Inflammatory macrophage treated with lipopolysaccharide for 4 hours (primary cell): Measurements from ENCODE around the gene PARD3.

ENCODE experiments used
- DNase-seq: peaks from one replicate; pipeline ENCODE4 v3.0.0-alpha.2; 2020

The PARD3 gene

DNA sequence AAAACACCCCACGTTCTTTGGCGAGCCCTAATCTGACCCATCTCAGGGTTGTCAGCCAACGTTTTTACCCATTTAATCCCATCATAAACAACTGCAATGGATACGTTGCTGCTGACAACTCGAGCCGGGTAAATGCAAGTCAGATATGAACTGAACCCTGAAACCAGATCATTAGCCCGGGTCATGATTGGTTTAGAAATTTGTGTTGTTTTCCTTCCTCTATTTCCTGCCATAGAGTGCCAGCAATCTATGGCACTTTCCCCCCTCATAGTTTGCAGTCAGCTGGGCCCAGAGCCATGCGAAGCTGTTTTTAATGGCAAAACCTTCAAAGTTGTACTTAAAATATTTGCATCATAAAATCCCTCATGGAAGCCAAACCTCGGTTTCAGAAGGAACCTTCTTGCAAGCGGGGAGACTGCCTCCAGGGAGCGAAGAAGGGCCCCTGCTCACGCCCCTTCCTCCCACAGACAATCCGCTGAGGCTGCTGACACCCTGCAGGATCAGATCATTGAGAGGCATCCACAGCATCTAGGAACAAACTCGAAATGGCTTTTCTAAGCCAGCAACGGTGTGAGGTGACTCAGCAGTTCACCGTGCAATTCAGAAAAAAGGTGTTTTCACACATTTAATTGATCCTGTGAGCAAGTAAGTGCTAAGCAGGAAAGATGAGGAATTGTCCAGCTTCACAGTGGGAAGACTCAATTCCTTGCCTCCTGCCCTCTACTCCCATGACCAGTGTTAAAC, 710.1 kb downstream of the PARD3 start:
- DNase-seq, result no peak

DNA sequence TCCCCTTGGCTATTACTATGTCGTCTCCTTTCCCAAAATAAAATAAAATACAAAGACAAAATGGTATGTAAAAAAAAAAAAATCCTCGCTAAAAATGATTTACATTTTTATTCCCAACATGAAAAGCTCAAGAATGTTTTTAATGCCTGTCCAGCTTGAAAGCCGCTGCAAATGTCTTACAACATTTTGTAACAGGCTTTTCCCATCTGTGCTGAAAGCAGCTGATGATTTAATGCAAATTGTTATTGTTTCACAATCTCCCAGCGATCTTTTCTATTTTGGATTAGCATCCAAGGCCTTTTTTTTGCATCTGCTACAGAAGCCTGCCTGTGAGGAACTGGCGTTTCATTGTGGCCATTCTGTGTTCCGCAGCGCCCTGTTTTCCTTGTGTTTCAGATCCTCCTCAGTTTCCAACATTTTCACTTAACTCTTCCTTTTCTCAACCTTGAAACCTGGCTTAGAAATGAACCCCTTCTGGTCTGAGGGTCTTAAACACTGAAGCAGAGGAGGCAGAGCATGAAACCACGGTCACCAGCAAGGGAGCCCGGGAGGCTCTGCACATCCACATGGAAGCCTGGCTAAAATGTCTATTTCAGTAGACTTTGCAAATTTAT, 712.1 kb downstream of the PARD3 start:
- DNase-seq, result no peak

- no peak for DNase-seq
Measured at GRCh38 chr10:34102237-34102673, 712.8 kb downstream of the PARD3 start.

- DNase-seq, result no peak
Measured at GRCh38 chr10:34101001-34101400, 714.1 kb downstream of the PARD3 start.

DNA sequence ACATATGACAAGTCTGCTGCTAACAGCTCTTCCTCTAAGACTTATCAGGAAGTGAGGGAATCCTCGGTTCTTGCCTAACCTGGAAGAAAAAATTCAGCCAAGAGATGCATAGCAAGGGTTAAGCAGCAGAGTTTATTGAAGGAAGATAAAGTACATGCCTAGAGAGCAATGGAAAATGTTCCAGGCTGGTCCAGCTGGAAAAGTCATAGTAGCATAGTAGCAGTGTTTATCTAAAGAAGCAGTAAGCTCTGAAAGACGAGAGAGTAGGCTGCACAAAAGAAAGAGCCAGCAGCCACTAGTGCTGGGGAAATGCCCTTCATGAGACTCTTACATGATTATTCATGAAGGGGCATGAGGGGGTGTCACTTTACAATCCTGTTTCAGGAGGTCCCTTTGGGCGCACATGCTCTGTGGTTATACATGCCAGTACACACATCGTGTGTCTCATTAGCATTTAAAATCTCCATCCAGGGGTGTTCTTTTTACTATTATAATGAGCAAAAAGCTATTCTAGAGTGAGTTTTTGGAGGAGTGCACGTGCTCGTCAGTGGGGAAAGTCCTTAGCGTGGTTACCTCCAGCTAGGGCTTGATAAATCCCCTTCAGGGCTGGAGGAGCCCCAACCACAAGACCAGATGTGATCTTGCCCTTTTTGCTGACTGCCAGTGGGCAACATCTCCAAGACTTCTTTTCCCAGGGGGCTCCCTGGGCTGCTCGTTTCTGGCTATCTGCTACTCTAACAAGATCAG, 716.1 kb downstream of the PARD3 start:
- no peak for DNase-seq

DNA sequence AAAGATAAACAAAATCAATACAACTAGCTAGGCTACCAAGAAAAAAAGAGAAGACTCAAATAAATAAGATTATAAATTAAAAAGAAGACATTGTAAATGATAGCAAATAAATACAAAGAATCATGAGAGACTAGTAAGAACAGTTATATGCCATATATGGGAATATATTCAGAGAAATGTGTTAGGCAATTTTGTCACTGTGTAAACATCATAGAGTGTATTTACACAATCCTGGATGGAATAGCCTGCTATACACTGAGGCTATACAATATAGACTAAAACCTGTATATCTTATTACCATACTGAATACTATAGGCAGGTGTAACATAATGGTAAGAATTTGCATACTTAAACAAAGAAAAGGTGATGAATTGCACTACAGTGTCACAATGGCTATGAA, 717.4 kb downstream of the PARD3 start:
- no peak for DNase-seq

- DNase-seq, result no peak
Measured at GRCh38 chr10:34094961-34095360, 720.1 kb downstream of the PARD3 start.

- DNase-seq, result no peak
Measured at GRCh38 chr10:34094146-34094696, 720.9 kb downstream of the PARD3 start.

- DNase-seq, result no peak
Measured at GRCh38 chr10:34092891-34093290, 722.2 kb downstream of the PARD3 start.

DNA sequence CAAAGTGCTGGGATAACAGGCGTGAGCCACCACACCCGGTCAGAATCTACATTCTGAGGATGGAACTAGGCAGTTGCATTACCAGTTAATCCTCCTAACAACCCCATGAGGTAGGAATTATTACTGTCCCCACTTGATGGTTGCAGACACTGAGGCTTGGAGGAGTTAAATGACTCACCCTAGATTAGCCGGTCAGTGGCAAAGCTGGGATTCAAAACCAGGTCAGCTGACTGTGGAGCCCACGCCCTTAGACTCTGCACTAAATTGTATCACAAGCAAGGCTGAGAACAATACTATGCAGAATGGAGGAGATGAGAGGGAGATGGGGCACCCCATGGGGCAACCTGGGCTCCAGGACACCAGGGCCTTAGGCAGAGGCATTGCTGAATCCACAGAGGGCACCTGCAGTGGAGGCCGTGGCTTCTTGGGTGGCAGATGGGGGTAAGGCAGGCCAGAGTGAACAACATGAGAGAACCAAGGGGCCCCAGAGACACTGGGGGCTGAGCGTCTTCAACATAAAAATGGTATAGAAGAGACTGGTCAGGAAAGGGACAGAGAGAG, 723.4 kb downstream of the PARD3 start:
- DNase-seq, result no peak

DNA sequence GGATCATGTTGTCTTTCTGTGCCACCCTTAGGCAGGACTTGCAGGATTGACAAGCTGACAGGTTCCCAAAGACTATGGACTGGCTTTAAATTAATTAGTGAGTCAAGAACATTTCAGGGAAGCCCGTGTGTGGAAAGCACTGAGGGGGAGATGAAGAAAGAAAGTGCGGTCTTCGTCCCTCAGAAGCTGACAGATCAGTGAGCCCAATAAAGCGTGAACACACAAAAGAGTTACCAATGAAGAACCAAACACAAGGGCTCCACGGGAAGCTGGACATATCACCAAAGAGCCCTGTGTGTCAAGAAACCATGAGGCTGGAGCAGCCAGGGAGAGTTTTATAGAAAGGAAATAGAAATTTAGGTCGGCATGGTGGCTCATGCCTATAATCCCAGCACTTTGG, 725.8 kb downstream of the PARD3 start:
- DNase-seq, result no peak

DNA sequence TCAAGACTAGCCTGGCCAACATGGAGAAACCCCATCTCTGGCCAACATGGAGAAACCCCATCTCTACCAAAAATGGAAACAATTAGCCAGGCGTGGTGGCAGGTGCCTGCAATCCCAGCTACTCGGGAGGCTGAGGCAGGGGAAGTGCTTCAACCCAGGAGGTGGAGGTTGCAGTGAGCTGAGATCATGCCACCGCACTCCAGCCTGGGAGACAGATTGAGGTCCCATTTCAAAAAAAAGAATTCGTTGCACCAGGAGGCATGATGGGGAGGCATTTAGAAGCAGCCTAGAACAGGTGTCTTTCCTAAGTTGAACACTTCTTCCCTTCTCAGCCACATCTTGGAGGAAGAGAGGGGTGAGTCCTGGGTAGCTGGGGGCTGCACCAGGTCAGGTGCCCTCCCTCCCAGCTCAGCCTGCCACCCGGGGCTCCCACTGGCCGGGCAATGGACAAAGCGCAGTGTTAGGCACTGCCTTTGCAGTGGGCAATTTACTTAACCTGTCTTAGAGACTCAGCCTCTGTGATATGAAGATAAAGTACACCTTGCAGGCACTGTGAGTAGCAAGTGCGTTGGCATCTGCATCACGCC, 726.8 kb downstream of the PARD3 start:
- DNase-seq, result no peak

GRCh38 chr10:34087095-34087418, 728.0 kb downstream of the PARD3 start:
- no peak for DNase-seq

GRCh38 chr10:34083567-34083966, 731.5 kb downstream of the PARD3 start:
- no peak for DNase-seq

- DNase-seq, result no peak
Measured at GRCh38 chr10:34081948-34082347, 733.1 kb downstream of the PARD3 start.

- DNase-seq, result no peak
Measured at GRCh38 chr10:34081347-34081743, 733.8 kb downstream of the PARD3 start.

DNA sequence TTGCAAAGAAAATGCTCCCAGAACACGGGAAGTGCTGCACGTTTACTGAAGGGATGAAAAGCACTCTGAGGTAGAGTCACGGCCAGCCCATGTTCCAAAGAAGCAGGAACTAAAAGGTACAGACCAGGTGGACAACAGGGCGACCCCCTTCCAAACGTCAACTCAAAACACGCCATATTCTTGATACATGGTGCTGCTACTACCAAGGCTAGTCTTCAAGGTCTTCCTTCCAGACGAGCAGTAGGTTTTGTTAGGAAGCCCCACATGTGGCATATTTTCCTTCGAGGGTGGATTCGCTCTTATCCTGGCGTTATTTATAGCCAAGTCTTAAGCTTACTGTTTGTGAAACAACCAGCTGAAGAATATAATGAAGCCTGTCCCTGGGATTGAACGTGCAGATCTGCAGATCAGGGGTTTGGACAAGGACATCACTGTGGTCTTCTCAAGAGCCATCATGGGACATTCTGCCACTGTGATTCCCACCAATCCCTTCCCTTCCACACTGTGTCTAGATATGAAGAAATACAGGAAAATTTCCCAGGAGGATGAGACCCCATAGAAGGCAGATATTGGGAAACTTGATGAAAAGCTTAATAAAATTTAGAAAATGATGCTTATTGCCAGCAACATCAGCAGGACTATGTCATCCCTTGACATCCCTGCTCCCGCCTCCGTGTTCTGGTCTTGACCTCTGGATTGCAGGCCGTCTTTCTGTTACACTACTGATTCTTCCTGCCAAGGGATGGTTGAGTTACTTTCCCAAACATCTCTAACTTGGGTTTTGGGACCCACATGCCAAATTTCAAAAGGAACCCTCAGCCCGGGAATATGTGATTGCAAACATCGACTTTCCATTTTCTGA, 734.4 kb downstream of the PARD3 start:
- DNase-seq, result no peak

DNA sequence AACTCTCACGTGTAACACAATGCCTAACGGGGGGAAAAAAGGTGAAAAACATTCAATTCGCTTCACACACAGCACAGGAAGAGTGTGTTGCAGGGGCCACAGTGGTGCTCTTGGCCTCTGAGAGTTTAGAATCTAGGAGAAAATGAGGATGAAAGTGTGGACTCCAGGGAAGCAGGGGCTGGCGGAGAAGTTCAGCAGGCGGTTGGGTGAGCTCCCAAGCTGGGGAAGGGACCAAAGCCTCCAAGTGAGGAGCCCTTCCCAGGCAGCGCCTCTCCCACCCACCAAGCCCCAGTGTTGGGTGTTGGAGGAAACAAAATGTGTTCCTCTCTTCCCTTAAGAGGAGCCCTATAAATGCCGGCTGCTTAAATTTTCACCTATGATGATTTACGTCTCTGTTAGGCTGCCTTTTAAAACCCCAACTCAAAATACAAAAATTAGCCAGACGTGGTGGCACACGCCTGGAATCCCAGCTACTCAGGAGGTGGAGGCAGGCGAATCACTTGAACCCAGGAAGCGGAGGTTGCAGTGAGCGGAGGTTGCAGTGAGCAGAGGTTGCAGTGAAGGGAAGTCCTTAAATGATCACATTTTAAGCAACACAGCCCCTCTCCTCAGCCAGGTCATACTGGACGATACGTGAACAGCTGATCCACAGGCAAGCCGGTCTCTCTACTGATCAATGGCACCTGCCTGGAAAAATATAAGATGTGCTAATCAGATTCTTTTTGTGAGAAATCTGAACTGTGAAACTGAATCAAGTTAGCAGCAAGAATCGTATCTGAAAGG, 735.2 kb downstream of the PARD3 start:
- no peak for DNase-seq

DNA sequence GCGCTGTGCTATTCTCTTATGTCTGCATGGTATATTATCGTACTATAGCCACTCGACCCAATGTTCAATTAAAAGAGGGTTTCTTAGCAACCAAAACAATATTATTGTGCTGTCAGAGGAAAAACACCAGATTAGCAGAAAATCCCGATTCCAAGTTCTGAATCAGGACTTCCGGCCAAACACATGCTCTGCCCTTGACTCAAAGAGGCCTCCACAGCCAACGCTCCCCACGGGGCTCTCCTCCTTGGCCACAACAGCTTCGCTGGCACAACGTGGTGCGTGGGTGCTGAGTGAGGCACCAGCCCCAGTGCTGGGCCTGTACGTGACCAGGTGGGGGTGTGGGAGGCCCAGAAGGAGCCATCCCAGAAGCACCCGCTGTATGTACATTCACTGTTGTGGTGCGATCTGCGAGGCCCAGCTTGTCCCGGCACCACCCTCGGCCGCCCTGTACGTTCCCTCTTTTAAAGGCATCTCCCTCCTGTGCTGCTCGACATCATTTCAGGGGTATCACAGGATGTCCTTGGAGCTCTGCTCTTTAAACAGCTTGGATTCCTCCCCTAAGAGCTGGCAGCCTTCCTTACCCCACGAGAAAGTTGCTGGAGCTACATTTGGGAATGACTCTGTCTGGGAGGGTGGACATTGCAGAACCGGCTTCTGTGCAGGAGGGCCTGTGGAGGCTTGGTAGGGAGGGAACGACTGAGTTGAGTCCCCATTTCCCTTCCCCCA, 736.2 kb downstream of the PARD3 start:
- DNase-seq, result no peak

- DNase-seq, result no peak
Measured at GRCh38 chr10:34078017-34078744, 736.9 kb downstream of the PARD3 start.
